WTC11 (cell line): Measurements from ENCODE around the gene LEMD3. TPM values are rescaled to one million over a fixed set of nuclear protein-coding genes. Genes with fewer than 3 reads are reported as not detected.

Source experiments
- ATAC-seq: fragments of 200-7000 bp; cut with Tn5 transposase; 2 replicates; pipeline ENCODE4 v1.10.0; 2021; ENCODE audit warnings: mild to moderate bottlenecking, moderate library complexity
- CTCF ChIA-PET: fragments of 300-600 bp; sonication (Branson Sonifier 250); formaldehyde crosslinking; loops from one replicate; lab custom pipeline; 2021; ENCODE audit warnings: antibody characterized with exemption; lab: Charles Lee
- POLR2A ChIA-PET: fragments of 350-600 bp; sonication (Branson Sonifier 250); formaldehyde crosslinking; loops from one replicate; lab custom pipeline; 2021; ENCODE audit warnings: antibody characterized with exemption; lab: Charles Lee
- DNase-seq: peaks from one replicate; pipeline ENCODE4 v3.0.0; 2021; ENCODE audit warnings: low spot score
- H3K27ac Mint-ChIP-seq: 2 replicates; pipeline ENCODE4 v1.8.0; 2021; ENCODE audit warnings: mixed read lengths
- H3K27me3 Mint-ChIP-seq: 2 replicates; pipeline ENCODE4 v1.8.0; 2021; ENCODE audit warnings: low read depth, mild to moderate bottlenecking, moderate library complexity, mixed read lengths
- H3K36me3 Mint-ChIP-seq: 2 replicates; pipeline ENCODE4 v1.8.0; 2021; ENCODE audit warnings: mixed read lengths
- H3K4me1 Mint-ChIP-seq: 2 replicates; pipeline ENCODE4 v1.8.0; 2022; ENCODE audit warnings: mixed read lengths
- H3K4me3 Mint-ChIP-seq: 2 replicates; pipeline ENCODE4 v1.8.0; 2021; ENCODE audit warnings: mild to moderate bottlenecking, moderate library complexity, mixed read lengths
- H3K9me3 Mint-ChIP-seq: 2 replicates; pipeline ENCODE4 v1.8.0; 2021; ENCODE audit warnings: mixed read lengths
- ATF6 ChIP-seq: sonication (generic); formaldehyde crosslinking; IDR thresholded peaks from 2 replicates; pipeline ENCODE4 v1.8.1; 2023; ENCODE audit warnings: mild to moderate bottlenecking, missing genetic modification reagents
- CBFB ChIP-seq: sonication (generic); formaldehyde crosslinking; IDR thresholded peaks from 2 replicates; pipeline ENCODE4 v1.8.1; 2022; ENCODE audit warnings: mild to moderate bottlenecking, low read depth, missing genetic modification reagents
- ERG ChIP-seq: fragments of 250-450 bp; sonication (Bioruptor Pico); IDR thresholded peaks from 2 replicates; pipeline ENCODE4 v1.8.0; 2021; ENCODE audit warnings: mild to moderate bottlenecking
- FOXJ3 ChIP-seq: sonication (generic); formaldehyde crosslinking; IDR thresholded peaks from 2 replicates; pipeline ENCODE4 v1.9.0; 2021; ENCODE audit warnings: missing genetic modification reagents, mild to moderate bottlenecking, borderline replicate concordance
- MXD4 ChIP-seq: fragments of 250-450 bp; sonication (Bioruptor Pico); IDR thresholded peaks from 2 replicates; pipeline ENCODE4 v1.8.0; 2021; ENCODE audit warnings: mild to moderate bottlenecking, moderate library complexity, borderline replicate concordance
- NR1H2 ChIP-seq: sonication (generic); formaldehyde crosslinking; IDR thresholded peaks from 2 replicates; pipeline ENCODE4 v1.9.0; 2021; ENCODE audit warnings: mild to moderate bottlenecking, moderate library complexity, missing genetic modification reagents
- SP1 ChIP-seq: sonication (generic); formaldehyde crosslinking; conservative IDR thresholded peaks from 2 replicates; pipeline ENCODE4 v1.8.1; 2022; ENCODE audit warnings: missing genetic modification reagents
- TCF7 ChIP-seq: sonication (generic); formaldehyde crosslinking; IDR thresholded peaks from 2 replicates; pipeline ENCODE4 v1.8.0; 2022; ENCODE audit warnings: mild to moderate bottlenecking, low read depth, missing genetic modification reagents, moderate library complexity
- USF2 ChIP-seq: sonication (generic); formaldehyde crosslinking; IDR thresholded peaks from 2 replicates; pipeline ENCODE4 v1.8.1; 2023; ENCODE audit warnings: mild to moderate bottlenecking, missing genetic modification reagents, moderate library complexity
- ZNF138 ChIP-seq: sonication (generic); formaldehyde crosslinking; conservative IDR thresholded peaks from 2 replicates; pipeline ENCODE4 v1.8.1; 2022; ENCODE audit warnings: mild to moderate bottlenecking, moderate library complexity, missing genetic modification reagents
- total RNA-seq: library from RNA; stranded (reverse); gene quantifications from 3 replicates; pipeline ENCODE4 v1.2.3, GENCODE V29; 2021
- TF ChIP-seq, protein P1 (sequence below): sonication (generic); formaldehyde crosslinking; IDR thresholded peaks from 2 replicates; pipeline ENCODE4 v1.8.0; 2023; ENCODE audit warnings: missing genetic modification reagents, mild to moderate bottlenecking, borderline replicate concordance
- TF ChIP-seq, protein P2 (sequence below): sonication (generic); formaldehyde crosslinking; IDR thresholded peaks from 2 replicates; pipeline ENCODE4 v1.8.0; 2023; ENCODE audit warnings: mild to moderate bottlenecking, missing genetic modification reagents
- TF ChIP-seq, protein P3 (sequence below): sonication (generic); formaldehyde crosslinking; IDR thresholded peaks from 2 replicates; pipeline ENCODE4 v1.8.1; 2022; ENCODE audit warnings: mild to moderate bottlenecking, moderate library complexity, missing genetic modification reagents
- TF ChIP-seq, protein P4 (sequence below): fragments of 200-600 bp; IDR thresholded peaks from 2 replicates; pipeline ENCODE4 v1.8.0; 2022; ENCODE audit warnings: antibody characterized with exemption
- TF ChIP-seq, protein P5 (sequence below): sonication (generic); formaldehyde crosslinking; IDR thresholded peaks from 2 replicates; pipeline ENCODE4 v1.8.1; 2022; ENCODE audit warnings: missing genetic modification reagents, borderline replicate concordance
- TF ChIP-seq, protein P6 (sequence below): fragments of 250-450 bp; sonication (Bioruptor Pico); IDR thresholded peaks from 2 replicates; pipeline ENCODE4 v1.9.0; 2021; ENCODE audit warnings: moderate library complexity, mild to moderate bottlenecking, inconsistent platforms, borderline replicate concordance

LEMD3 gene
- total RNA-seq, 1 experiment from 2014 or later, result 31.3 TPM

DNA sequence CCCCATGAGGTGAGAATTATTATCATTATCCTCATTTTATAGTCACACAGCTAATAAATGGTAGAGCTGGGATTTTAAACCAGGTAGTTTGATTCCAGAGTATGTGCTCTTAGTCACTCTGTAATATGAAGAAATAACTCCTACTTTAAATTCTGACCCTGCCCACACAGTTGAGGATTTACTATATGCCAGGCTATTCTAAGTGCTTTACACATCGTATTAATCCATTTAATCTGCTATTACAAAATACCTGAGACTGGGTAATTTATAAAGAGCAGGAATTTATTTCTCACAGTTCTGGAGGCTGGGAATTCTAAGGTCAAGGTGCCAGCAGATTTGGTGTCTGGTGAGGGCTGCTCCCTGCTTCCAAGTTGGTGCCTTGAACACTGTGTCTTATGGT is 28.6 kb upstream of the LEMD3 start:
- POLR2A ChIA-PET, result no interaction called here
- DNase-seq, result no peak
- TF ChIP-seq ERG (CRISPR knock-in tag) (no peak), FOXJ3 (CRISPR knock-in tag) (no peak), TCF7 (CRISPR knock-in tag) (no peak), ATF6 (no peak), USF2 (no peak), MXD4 (CRISPR knock-in tag) (no peak), NR1H2 (no peak), CBFB (CRISPR knock-in tag) (no peak), SP1 (no peak), ZNF138 (CRISPR knock-in tag) (no peak)
- TF ChIP-seq, protein P1, sequence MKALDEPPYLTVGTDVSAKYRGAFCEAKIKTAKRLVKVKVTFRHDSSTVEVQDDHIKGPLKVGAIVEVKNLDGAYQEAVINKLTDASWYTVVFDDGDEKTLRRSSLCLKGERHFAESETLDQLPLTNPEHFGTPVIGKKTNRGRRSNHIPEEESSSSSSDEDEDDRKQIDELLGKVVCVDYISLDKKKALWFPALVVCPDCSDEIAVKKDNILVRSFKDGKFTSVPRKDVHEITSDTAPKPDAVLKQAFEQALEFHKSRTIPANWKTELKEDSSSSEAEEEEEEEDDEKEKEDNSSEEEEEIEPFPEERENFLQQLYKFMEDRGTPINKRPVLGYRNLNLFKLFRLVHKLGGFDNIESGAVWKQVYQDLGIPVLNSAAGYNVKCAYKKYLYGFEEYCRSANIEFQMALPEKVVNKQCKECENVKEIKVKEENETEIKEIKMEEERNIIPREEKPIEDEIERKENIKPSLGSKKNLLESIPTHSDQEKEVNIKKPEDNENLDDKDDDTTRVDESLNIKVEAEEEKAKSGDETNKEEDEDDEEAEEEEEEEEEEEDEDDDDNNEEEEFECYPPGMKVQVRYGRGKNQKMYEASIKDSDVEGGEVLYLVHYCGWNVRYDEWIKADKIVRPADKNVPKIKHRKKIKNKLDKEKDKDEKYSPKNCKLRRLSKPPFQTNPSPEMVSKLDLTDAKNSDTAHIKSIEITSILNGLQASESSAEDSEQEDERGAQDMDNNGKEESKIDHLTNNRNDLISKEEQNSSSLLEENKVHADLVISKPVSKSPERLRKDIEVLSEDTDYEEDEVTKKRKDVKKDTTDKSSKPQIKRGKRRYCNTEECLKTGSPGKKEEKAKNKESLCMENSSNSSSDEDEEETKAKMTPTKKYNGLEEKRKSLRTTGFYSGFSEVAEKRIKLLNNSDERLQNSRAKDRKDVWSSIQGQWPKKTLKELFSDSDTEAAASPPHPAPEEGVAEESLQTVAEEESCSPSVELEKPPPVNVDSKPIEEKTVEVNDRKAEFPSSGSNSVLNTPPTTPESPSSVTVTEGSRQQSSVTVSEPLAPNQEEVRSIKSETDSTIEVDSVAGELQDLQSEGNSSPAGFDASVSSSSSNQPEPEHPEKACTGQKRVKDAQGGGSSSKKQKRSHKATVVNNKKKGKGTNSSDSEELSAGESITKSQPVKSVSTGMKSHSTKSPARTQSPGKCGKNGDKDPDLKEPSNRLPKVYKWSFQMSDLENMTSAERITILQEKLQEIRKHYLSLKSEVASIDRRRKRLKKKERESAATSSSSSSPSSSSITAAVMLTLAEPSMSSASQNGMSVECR (CRISPR knock-in tag), result no peak
- TF ChIP-seq, protein P2, sequence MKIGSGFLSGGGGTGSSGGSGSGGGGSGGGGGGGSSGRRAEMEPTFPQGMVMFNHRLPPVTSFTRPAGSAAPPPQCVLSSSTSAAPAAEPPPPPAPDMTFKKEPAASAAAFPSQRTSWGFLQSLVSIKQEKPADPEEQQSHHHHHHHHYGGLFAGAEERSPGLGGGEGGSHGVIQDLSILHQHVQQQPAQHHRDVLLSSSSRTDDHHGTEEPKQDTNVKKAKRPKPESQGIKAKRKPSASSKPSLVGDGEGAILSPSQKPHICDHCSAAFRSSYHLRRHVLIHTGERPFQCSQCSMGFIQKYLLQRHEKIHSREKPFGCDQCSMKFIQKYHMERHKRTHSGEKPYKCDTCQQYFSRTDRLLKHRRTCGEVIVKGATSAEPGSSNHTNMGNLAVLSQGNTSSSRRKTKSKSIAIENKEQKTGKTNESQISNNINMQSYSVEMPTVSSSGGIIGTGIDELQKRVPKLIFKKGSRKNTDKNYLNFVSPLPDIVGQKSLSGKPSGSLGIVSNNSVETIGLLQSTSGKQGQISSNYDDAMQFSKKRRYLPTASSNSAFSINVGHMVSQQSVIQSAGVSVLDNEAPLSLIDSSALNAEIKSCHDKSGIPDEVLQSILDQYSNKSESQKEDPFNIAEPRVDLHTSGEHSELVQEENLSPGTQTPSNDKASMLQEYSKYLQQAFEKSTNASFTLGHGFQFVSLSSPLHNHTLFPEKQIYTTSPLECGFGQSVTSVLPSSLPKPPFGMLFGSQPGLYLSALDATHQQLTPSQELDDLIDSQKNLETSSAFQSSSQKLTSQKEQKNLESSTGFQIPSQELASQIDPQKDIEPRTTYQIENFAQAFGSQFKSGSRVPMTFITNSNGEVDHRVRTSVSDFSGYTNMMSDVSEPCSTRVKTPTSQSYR (CRISPR knock-in tag), result no peak
- TF ChIP-seq, protein P3, sequence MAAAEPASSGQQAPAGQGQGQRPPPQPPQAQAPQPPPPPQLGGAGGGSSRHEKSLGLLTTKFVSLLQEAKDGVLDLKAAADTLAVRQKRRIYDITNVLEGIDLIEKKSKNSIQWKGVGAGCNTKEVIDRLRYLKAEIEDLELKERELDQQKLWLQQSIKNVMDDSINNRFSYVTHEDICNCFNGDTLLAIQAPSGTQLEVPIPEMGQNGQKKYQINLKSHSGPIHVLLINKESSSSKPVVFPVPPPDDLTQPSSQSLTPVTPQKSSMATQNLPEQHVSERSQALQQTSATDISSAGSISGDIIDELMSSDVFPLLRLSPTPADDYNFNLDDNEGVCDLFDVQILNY (CRISPR knock-in tag), result no peak
- TF ChIP-seq, protein P4, sequence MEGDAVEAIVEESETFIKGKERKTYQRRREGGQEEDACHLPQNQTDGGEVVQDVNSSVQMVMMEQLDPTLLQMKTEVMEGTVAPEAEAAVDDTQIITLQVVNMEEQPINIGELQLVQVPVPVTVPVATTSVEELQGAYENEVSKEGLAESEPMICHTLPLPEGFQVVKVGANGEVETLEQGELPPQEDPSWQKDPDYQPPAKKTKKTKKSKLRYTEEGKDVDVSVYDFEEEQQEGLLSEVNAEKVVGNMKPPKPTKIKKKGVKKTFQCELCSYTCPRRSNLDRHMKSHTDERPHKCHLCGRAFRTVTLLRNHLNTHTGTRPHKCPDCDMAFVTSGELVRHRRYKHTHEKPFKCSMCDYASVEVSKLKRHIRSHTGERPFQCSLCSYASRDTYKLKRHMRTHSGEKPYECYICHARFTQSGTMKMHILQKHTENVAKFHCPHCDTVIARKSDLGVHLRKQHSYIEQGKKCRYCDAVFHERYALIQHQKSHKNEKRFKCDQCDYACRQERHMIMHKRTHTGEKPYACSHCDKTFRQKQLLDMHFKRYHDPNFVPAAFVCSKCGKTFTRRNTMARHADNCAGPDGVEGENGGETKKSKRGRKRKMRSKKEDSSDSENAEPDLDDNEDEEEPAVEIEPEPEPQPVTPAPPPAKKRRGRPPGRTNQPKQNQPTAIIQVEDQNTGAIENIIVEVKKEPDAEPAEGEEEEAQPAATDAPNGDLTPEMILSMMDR, result no peak
- TF ChIP-seq, protein P5, sequence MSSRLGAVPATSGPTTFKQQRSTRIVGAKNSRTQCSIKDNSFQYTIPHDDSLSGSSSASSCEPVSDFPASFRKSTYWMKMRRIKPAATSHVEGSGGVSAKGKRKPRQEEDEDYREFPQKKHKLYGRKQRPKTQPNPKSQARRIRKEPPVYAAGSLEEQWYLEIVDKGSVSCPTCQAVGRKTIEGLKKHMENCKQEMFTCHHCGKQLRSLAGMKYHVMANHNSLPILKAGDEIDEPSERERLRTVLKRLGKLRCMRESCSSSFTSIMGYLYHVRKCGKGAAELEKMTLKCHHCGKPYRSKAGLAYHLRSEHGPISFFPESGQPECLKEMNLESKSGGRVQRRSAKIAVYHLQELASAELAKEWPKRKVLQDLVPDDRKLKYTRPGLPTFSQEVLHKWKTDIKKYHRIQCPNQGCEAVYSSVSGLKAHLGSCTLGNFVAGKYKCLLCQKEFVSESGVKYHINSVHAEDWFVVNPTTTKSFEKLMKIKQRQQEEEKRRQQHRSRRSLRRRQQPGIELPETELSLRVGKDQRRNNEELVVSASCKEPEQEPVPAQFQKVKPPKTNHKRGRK, result no peak
- TF ChIP-seq, protein P6, sequence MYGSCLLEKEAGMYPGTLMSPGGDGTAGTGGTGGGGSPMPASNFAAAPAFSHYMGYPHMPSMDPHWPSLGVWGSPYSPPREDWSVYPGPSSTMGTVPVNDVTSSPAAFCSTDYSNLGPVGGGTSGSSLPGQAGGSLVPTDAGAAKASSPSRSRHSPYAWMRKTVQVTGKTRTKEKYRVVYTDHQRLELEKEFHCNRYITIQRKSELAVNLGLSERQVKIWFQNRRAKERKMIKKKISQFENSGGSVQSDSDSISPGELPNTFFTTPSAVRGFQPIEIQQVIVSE, result no peak
- TF ChIP-seq, all 79 proteins: peak for 0
- peaks cover 10% of the 10 kb centered on the region for H3K4me1 Mint-ChIP-seq
- no peak overlapping the region for H3K4me3 Mint-ChIP-seq
- H3K27ac Mint-ChIP-seq, result no peak overlapping the region
- H3K27me3 Mint-ChIP-seq, result no peaks in the 10 kb centered on the region
- no peaks in the 10 kb centered on the region for H3K36me3 Mint-ChIP-seq
- CTCF ChIA-PET, result interaction anchor here (1.4 kb wide), 1 partner anchor 92 kb away, joined by 4 read pairs; no protein-coding TSS in a partner anchor
- ATAC-seq, result no peak
- peaks cover 6% of the 10 kb centered on the region for H3K9me3 Mint-ChIP-seq
